ENCODE data around the gene EDA.

DNA sequence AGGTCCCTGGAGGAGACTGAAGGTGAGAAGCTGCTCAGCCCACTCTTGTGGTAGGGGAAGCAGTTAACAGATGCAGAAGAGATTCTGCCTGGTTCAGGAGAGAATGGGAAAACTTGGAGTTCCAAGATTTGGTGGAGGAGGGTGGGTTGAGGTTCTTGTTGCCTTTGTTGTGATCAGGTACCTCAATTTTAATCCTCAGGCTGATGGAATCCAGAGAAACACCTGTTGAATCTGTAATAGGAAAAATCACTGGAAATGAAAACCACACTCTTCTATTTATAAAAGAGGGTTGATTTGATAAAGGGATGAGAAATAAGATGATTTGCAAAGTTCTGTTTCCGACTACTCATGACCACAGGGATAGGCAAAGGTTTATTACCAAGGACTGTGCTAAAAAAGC, 132.1 kb downstream of the EDA start:
- TF ChIP-seq, protein P1, sequence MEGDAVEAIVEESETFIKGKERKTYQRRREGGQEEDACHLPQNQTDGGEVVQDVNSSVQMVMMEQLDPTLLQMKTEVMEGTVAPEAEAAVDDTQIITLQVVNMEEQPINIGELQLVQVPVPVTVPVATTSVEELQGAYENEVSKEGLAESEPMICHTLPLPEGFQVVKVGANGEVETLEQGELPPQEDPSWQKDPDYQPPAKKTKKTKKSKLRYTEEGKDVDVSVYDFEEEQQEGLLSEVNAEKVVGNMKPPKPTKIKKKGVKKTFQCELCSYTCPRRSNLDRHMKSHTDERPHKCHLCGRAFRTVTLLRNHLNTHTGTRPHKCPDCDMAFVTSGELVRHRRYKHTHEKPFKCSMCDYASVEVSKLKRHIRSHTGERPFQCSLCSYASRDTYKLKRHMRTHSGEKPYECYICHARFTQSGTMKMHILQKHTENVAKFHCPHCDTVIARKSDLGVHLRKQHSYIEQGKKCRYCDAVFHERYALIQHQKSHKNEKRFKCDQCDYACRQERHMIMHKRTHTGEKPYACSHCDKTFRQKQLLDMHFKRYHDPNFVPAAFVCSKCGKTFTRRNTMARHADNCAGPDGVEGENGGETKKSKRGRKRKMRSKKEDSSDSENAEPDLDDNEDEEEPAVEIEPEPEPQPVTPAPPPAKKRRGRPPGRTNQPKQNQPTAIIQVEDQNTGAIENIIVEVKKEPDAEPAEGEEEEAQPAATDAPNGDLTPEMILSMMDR (IDR thresholded peaks at IDR 0.05 in 4 of 5, conservative IDR thresholded peaks at IDR 0.05 in 1 of 5) = no peak
- no peak for TF ChIP-seq POLR2A (IDR thresholded peaks at IDR 0.05)

Data from gastrocnemius medialis (tissue), 4 donors.